ENCODE data around the gene DCAF17.
"Not testable (repeated sequence)": the region's sequence is repeated elsewhere in the genome, so short reads cannot be mapped to it uniquely, and the experiment has no call there.

Gene DCAF17

DNA sequence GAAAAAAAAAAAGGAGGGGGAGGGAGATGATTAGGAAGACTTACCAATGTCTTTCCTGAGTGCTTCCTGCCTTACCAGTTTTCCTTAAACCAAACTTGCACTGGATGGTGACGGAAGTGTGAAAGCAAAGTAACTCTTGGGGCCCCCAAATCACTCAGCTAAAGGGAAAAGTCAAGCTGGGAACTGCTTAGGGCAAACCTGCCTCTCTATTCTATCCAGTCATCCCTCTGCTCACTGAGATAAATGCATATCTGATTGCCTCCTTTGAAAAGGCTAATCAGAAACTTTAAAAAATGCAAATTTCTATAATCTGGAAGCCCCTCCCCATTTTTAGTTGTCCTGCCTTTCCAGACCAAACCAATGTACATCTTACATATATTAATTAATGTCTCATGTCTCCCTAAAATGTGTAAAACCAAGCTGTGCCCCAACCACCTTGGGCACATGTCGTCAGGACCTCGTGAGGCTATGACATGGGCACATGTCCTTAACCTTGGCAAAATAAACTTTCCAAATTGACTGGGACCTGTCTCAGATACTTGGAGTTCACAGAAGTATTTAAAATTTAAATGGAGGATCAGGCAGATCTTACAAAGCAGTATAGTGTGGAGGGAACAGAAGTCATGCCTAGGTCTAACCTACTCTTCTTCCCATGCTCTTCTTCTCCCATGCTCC is 81.0 kb downstream of the DCAF17 start:
- no peak for DNase-seq (ENCODE audit: low spot score)

DNA sequence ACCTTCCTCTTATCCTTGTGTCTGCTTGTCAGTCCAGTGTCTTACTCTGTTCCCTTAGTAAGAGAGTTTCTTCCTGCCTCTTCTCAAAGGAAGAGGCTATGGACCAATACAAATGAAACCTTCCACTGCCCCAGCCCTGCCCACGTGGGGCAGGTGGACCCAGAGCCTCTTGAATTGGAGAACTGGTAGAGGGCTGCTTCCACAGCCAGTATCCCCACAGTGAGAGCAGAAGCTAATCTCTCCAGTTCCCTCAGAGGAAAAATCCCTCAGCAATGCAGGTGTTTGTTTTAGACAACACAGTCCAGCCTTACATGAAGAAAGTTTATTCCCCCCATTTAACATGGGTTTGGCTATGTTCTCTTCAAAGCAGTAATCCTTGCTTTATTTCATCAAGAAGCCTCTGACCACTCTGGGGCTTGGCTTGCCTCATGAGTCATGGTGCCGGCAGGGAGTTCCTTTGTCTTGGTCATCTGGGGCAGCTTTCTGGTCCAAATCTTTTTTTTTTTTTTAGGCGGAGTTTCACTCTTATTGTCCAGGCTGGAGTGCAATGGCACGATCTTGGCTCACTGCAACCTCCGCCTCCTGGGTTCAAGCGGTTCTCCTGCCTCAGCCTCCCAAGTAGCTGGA is 81.8 kb downstream of the DCAF17 start:
- DNase-seq (ENCODE audit: low spot score) = no peak

- DNase-seq (ENCODE audit: low spot score) = no peak
Observed at GRCh38 chr2:171516793-171517192, 82.8 kb downstream of the DCAF17 start.

DNA sequence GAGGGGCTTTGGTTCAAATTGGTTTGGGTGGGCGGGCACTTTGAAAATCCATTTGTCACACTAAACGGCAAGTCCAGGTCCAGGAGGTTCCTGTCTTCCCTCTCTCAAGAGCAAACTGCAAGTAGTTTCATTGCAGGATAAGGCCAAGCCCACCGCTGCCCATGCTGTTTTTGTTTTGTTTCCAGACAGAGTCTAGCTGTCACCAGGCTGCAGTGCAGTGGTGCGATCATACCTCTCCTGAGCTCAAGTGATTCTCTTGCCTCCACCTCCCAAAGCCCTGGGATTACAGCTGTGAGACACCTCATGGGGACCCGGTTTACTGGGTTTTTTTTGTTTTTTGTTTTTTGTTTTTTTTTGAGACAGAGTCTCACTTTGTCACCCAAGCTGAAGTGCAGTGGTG is 86.4 kb downstream of the DCAF17 start:
- DNase-seq (ENCODE audit: low spot score) = no peak

DNA sequence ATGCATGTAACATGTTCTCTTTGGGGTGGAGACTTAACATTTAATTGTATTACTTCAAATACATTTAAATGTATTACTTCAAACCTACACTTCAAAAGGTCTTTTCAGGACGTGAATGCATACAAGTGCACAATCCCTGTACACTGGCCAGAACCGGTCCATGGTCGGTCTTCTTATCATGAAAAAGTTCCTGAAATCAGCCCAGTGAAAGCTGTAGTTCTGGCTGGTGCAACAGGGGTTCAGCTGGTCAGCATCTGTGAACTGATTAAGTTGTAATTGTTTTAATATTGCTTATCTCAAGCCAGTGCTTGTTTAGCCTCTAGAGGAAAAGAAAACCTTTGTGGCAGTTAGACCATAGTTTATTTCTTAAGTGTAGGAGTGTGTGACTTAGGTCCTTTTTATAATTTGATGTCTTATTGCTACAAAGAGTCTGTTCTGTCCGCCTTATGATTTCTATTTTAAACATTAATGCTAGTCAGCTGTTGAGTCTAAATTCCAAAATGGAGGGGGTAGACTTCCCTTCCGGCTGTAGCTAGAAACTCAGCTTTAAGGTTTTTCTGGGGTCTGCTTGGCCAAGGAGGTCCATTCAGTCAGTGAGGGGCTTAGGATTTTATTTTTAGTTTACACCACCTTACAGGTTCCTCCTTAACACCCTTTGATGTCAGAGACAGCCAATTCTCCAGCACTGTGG is 87.5 kb downstream of the DCAF17 start:
- peak; percentile 26 for DNase-seq (ENCODE audit: low spot score)

- peak; percentile 84 for DNase-seq (ENCODE audit: low spot score)
Observed at GRCh38 chr2:171522052-171522787, 88.2 kb downstream of the DCAF17 start, which contains the start of gene CYBRD1. Gene CYBRD1, plus strand, starts transcription at chr2:171522474. Its CDS starts 72 bp downstream, at chr2:171522546.

DNA sequence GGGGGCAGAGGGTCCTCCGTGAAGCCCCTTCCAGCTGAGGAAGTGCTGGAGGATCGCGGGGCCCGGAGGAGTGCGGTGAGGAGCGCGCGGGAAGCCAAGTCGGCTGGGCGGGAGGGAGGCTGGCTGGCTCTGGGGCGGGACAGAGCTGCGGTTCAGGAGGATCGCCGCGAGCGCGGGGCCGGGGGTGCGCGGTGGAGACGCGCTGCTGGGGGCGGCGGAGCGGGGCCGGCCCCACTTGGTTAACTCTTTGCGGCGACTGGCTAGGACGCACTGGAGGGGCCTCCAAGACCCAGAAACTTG is 88.7 kb downstream of the DCAF17 start:
- DNase-seq (ENCODE audit: low spot score) = peak; percentile 32

GRCh38 chr2:171523088-171524017 is 89.3 kb downstream of the DCAF17 start:
- peak; percentile 41 for DNase-seq (ENCODE audit: low spot score)

DNA sequence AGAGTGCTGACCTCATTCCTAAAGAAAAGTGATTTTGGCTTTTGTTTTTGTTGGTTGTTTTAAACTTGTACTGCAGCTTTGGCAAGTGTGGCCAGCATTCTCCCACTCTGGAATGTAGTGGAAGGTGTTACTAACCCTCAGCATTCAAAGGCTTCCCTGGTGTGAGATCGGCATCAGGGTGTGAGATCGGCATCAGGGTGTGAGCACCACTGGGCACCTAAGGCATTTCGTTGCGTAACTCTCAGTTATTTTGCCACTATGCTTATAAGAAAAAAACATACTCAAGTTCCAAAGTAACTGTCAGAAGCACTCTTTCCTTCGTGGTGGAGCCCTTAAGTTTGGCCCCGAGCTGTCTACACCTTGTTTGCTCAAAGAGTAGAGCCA is 90.0 kb downstream of the DCAF17 start:
- DNase-seq (ENCODE audit: low spot score) = peak; percentile 15

- peak; percentile 64 for DNase-seq (ENCODE audit: low spot score)
Observed at GRCh38 chr2:171529914-171530313, 95.9 kb downstream of the DCAF17 start.

GRCh38 chr2:171530378-171530777 is 96.4 kb downstream of the DCAF17 start:
- no peak for DNase-seq (ENCODE audit: low spot score)

DNA sequence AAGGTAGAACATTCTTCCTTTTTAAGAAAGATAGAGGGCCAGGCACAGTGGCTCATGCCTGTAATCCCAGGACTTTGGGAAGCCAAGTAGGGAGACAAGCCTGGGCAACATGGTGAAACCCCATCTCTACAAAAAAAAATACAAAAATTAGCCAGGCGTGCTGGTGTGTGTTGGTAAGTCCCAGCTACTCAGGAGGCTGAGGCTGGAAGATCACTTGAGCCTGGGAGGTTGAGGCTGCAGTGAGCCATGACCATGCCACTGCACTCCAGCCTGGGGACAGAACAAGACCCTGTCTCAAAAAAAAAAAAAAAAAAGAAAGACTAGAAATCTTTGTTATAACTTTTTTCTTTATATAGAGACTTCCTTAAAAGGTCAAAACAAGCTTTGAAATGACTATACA is 96.8 kb downstream of the DCAF17 start:
- not testable (repeated sequence) for DNase-seq (ENCODE audit: low spot score)

GRCh38 chr2:171531291-171531690 is 97.3 kb downstream of the DCAF17 start:
- DNase-seq (ENCODE audit: low spot score) = no peak

DNA sequence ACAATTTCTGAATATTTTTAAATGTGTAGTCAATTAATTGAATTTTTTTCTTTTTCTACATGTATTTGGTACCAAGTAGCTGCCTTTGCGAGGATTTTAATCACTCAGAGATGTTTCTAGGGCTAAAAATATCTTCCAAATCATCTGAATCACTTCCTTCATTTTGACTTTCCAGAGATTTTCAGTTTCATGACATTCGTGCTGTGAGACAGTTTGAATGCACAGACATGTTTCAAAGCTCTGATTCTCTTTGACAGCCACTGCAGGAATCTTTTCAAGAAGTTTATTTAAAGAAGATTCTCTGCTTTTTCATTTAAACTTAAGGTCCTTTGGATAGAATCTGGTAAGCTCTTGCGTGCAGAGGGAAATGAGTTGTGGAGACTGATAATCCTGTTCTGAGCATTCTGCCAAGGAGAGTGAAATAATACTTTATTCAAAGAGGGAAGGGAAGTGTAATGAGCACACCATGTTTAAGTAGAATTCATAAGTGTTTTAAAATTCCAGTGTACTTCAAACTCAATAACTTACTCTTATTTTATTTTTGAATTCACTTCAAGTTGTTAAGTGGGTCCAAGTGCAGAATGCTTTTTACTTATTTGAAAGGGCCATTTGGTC is 97.9 kb downstream of the DCAF17 start:
- DNase-seq (ENCODE audit: low spot score) = no peak

- no peak for DNase-seq (ENCODE audit: low spot score)
Observed at GRCh38 chr2:171533331-171533730, 99.3 kb downstream of the DCAF17 start.
